Liver (tissue), 9 donors: ENCODE measurements around the gene ZDHHC14. TPM values are rescaled to one million over a fixed set of nuclear protein-coding genes. Genes with fewer than 3 reads are reported as not detected.

ENCODE experiments used
- DNase-seq: peaks from one replicate; pipeline ENCODE4 v3.0.0-alpha.2; 2017; ENCODE audit warnings: low spot score
- H3K27ac ChIP-seq, 2 donors: one replicate each; pipeline ENCODE4 v1.7.0; 2013; ENCODE audit warnings: inconsistent platforms in 2 of 2, low read length in 2 of 2, control low read depth in 1 of 2, low read depth in 1 of 2, mild to moderate bottlenecking in 1 of 2
- H3K27me3 ChIP-seq, 4 donors: one replicate each; pipeline versions ENCODE4 v1.6.1 to v1.7.0; 2013; ENCODE audit warnings: low read length in 3 of 4, inconsistent platforms in 1 of 4, mild to moderate bottlenecking in 1 of 4, moderate library complexity in 1 of 4; ENCODE audit not compliant: control insufficient read depth in 4 of 4, insufficient read depth in 4 of 4
- H3K36me3 ChIP-seq, 4 donors: one replicate each; pipeline versions ENCODE4 v1.6.1 to v1.7.0; 2013; ENCODE audit warnings: low read length in 3 of 4, mild to moderate bottlenecking in 3 of 4, low read depth in 1 of 4, moderate library complexity in 1 of 4; ENCODE audit not compliant: control insufficient read depth in 4 of 4, insufficient read depth in 3 of 4
- H3K4me1 ChIP-seq, 4 donors: one replicate each; pipeline versions ENCODE4 v1.6.1 to v1.7.0; 2013; ENCODE audit warnings: low read length in 3 of 4, mild to moderate bottlenecking in 3 of 4, moderate library complexity in 1 of 4; ENCODE audit not compliant: control insufficient read depth in 4 of 4, insufficient read depth in 4 of 4
- H3K4me3 ChIP-seq, 3 donors: one replicate each; pipeline versions ENCODE4 v1.6.1 to v1.7.0; 2013; ENCODE audit warnings: low read length in 3 of 3, control low read depth in 1 of 3, low read depth in 1 of 3, mild to moderate bottlenecking in 1 of 3
- H3K9ac ChIP-seq, 2 donors: one replicate each; pipeline ENCODE4 v1.7.0; 2013; ENCODE audit warnings: low read length in 2 of 2, mild to moderate bottlenecking in 2 of 2, moderate library complexity in 2 of 2, control low read depth in 1 of 2, low read depth in 1 of 2
- H3K9me3 ChIP-seq, 4 donors: one replicate each; pipeline versions ENCODE4 v1.6.1 to v1.7.0; 2013; ENCODE audit warnings: low read length in 3 of 4; ENCODE audit not compliant: control insufficient read depth in 4 of 4
- CTCF ChIP-seq: fragments of 150-350 bp; IDR thresholded peaks from 2 replicates; pipeline ENCODE4 v1.5.1; 2017; ENCODE audit warnings: improper control_type of control experiment, low read depth, low read length; ENCODE audit not compliant: missing input control
- EGR1 ChIP-seq, 2 donors: IDR thresholded peaks; 2 replicates each; pipeline ENCODE4 v1.6.1; 2016 to 2018; ENCODE audit warnings: antibody characterized with exemption in 2 of 2, low read depth in 2 of 2
- FOXA1 ChIP-seq: IDR thresholded peaks from 2 replicates; pipeline ENCODE4 v1.6.1; 2016; ENCODE audit warnings: antibody characterized with exemption
- FOXA2 ChIP-seq: IDR thresholded peaks from 2 replicates; pipeline ENCODE4 v1.6.1; 2016; ENCODE audit warnings: antibody characterized with exemption
- GABPA ChIP-seq, 2 donors: IDR thresholded peaks in 1 of 2; conservative IDR thresholded peaks in 1 of 2; 2 replicates each; pipeline ENCODE4 v1.6.1; 2016; ENCODE audit warnings: antibody characterized with exemption in 2 of 2, mild to moderate bottlenecking in 1 of 2, moderate library complexity in 1 of 2
- HNF4A ChIP-seq, 2 donors: conservative IDR thresholded peaks; 2 replicates each; pipeline ENCODE4 v1.6.1; 2016; ENCODE audit warnings: antibody characterized with exemption in 2 of 2, mild to moderate bottlenecking in 2 of 2
- HNF4G ChIP-seq: IDR thresholded peaks from 2 replicates; pipeline ENCODE4 v1.6.1; 2016; ENCODE audit warnings: antibody characterized with exemption
- JUND ChIP-seq, 2 donors: IDR thresholded peaks; 2 replicates each; pipeline ENCODE4 v1.6.1; 2016; ENCODE audit warnings: antibody characterized with exemption in 2 of 2
- MAX ChIP-seq: IDR thresholded peaks from 2 replicates; pipeline ENCODE4 v1.6.1; 2016; ENCODE audit warnings: antibody characterized with exemption
- NR2F2 ChIP-seq: IDR thresholded peaks from 2 replicates; pipeline ENCODE4 v1.6.1; 2016; ENCODE audit warnings: antibody characterized with exemption
- RAD21 ChIP-seq, 2 donors: IDR thresholded peaks; 2 replicates each; pipeline ENCODE4 v1.6.1; 2016; ENCODE audit warnings: antibody characterized with exemption in 2 of 2, mild to moderate bottlenecking in 2 of 2
- REST ChIP-seq: IDR thresholded peaks from 2 replicates; pipeline ENCODE4 v1.6.1; 2016; ENCODE audit warnings: antibody characterized with exemption, mild to moderate bottlenecking
- RXRA ChIP-seq, 2 donors: IDR thresholded peaks; 2 replicates each; pipeline ENCODE4 v1.6.1; 2017 to 2018; ENCODE audit warnings: antibody characterized with exemption in 2 of 2, mild to moderate bottlenecking in 1 of 2
- SP1 ChIP-seq: IDR thresholded peaks from 2 replicates; pipeline ENCODE4 v1.6.1; 2018; ENCODE audit warnings: antibody characterized with exemption, mild to moderate bottlenecking
- TAF1 ChIP-seq: conservative IDR thresholded peaks from 2 replicates; pipeline ENCODE4 v1.6.1; 2016; ENCODE audit warnings: antibody characterized with exemption, mild to moderate bottlenecking
- YY1 ChIP-seq: IDR thresholded peaks from 2 replicates; pipeline ENCODE4 v1.6.1; 2016; ENCODE audit warnings: antibody characterized with exemption, mild to moderate bottlenecking
- WGBS: extraction: QIAGEN DNeasy Blood & Tissue Kit; methylation state at CpG from one replicate; pipeline ENCODE4 v1.1.7; 2013; 5-methylcytosine and 5-hydroxymethylcytosine counted together
- polyA plus RNA-seq, 2 donors: library from polyadenylated mRNA; stranded (reverse) in 1 of 2; unstranded in 1 of 2; fragments of 200-250 nt in 1 of 2; fragments of >200 nt in 1 of 2; fragmentation: Nextera tagmentation in 1 of 2; extraction: Ambion mirVana in 1 of 2; gene quantifications; one replicate each; pipeline versions ENCODE4 v1.2.1 to v1.2.3, GENCODE V29; 2013 to 2015
- total RNA-seq, 2 donors: library from RNA; depleted of rRNA; stranded (reverse); fragments of >200 nt; gene quantifications; one replicate each; pipeline ENCODE4 v1.2.3, GENCODE V29; 2014
- TF ChIP-seq, protein P1 (sequence below): IDR thresholded peaks from 2 replicates; pipeline ENCODE4 v1.6.1; 2016; ENCODE audit warnings: antibody characterized with exemption
- donor health status: healthy.
- donor health status: healthy.
- donor health status: healthy.
- donor health status: healthy.
- donor health status: healthy.

ZDHHC14 gene
- total and polyA plus RNA-seq, 4 donors: 4.4 to 11.7 (median 8.4) TPM

DNA sequence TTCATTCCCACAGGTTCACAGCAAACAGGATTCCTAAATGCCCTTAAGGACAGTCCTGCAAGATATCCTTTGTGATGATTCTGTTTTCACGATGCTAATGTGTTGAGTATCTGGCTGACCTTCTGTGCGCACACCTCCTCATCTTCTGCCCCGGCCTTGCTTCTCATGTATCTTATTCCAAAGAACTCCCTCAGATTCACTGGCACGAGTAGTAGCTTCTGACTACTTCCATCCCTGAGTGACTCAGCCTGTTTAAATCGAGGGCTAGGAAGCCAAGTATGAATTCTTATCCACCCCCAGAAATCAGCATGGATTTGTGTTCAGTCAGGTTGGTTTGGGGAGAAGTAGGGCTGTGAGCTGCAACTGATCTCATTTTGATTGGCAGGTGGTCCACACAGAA lies 251.8 kb downstream of the ZDHHC14 start:
- Histone ChIP-seq H3K4me3 (no peak overlapping the region), H3K9ac (no peak overlapping the region), H3K27me3 (no peaks in the 10 kb centered on the region), H3K27ac (no peak overlapping the region), H3K4me1 (no peaks in the 10 kb centered on the region), H3K9me3 (no peaks in the 10 kb centered on the region), H3K36me3 (peaks cover 0 to 14% (median 4%) of the 10 kb centered on the region in 4 donors)
- WGBS: 90% methylated on average over 5 of the region's 5 CpGs
- TF ChIP-seq RAD21 (IDR thresholded peaks at IDR 0.05) (no peak), SP1 (no peak), CTCF (no peak), HNF4A (conservative IDR thresholded peaks at IDR 0.05) (no peak), NR2F2 (no peak), FOXA2 (no peak), TAF1 (no peak), EGR1 (IDR thresholded peaks at IDR 0.05; ENCODE audit: low read depth in 2 of 2) (no peak), FOXA1 (no peak), YY1 (no peak), JUND (IDR thresholded peaks at IDR 0.05) (no peak), GABPA (IDR thresholded peaks at IDR 0.05 in 1 of 2, conservative IDR thresholded peaks at IDR 0.05 in 1 of 2) (no peak), MAX (no peak)
- TF ChIP-seq, protein P1, sequence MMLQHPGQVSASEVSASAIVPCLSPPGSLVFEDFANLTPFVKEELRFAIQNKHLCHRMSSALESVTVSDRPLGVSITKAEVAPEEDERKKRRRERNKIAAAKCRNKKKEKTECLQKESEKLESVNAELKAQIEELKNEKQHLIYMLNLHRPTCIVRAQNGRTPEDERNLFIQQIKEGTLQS: no peak
- DNase-seq: no peak

DNA sequence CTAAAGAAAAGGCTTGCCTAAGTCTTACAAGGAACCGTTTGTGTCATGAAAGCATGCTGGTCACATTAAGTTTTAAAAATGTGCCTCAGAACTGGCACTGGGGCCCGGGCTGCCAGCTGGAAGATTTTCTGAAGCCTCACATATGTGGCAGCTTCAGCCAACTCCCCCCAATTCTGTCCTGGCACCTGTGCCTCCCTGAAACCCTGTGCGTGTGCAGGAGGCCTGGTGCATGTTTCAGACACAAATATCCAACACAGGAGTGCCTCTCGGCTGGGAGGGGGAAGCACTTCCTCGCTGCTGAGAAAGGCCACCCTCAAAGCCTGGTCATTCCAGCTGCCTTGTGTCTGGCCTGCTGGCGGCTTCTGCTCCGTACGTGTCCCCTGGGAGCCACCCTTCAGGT lies 253.6 kb downstream of the ZDHHC14 start:
- H3K9ac ChIP-seq: no peak overlapping the region
- 91% methylated on average over 8 of the region's 8 CpGs for WGBS
- H3K4me1 ChIP-seq: no peaks in the 10 kb centered on the region
- no peak for DNase-seq
- no peak overlapping the region for H3K4me3 ChIP-seq
- peaks cover 3 to 14% (median 5%) of the 10 kb centered on the region in 4 donors for H3K36me3 ChIP-seq
- no peaks in the 10 kb centered on the region for H3K27me3 ChIP-seq
- no peak overlapping the region for H3K27ac ChIP-seq
- no peaks in the 10 kb centered on the region for H3K9me3 ChIP-seq
- TF ChIP-seq NR2F2: no peak
- TF ChIP-seq HNF4G: no peak

GRCh38 chr6:157635388-157636244 lies 254.6 kb downstream of the ZDHHC14 start:
- no peaks in the 10 kb centered on the region for H3K4me1 ChIP-seq
- no peak overlapping the region for H3K9ac ChIP-seq
- no peak for DNase-seq
- no peaks in the 10 kb centered on the region for H3K9me3 ChIP-seq
- peaks cover 3 to 14% (median 5%) of the 10 kb centered on the region in 4 donors for H3K36me3 ChIP-seq
- H3K27me3 ChIP-seq: no peaks in the 10 kb centered on the region
- H3K4me3 ChIP-seq: no peak overlapping the region
- H3K27ac ChIP-seq: no peak overlapping the region
- 95% methylated on average over 23 of the region's 23 CpGs for WGBS
- no peak for TF ChIP-seq GABPA (IDR thresholded peaks at IDR 0.05 in 1 of 2, conservative IDR thresholded peaks at IDR 0.05 in 1 of 2)
- no peak for TF ChIP-seq HNF4G
- TF ChIP-seq REST: no peak
- TF ChIP-seq RAD21 (IDR thresholded peaks at IDR 0.05): no peak
- no peak for TF ChIP-seq JUND (IDR thresholded peaks at IDR 0.05)
- TF ChIP-seq NR2F2: no peak
- TF ChIP-seq EGR1 (IDR thresholded peaks at IDR 0.05; ENCODE audit: low read depth in 2 of 2): no peak
- no peak for TF ChIP-seq TAF1
- no peak for TF ChIP-seq CTCF
- no peak for TF ChIP-seq RXRA (IDR thresholded peaks at IDR 0.05)
- TF ChIP-seq FOXA1: no peak
- no peak for TF ChIP-seq YY1
- TF ChIP-seq, protein P1: no peak
- no peak for TF ChIP-seq HNF4A (conservative IDR thresholded peaks at IDR 0.05)
- TF ChIP-seq FOXA2: no peak
- TF ChIP-seq SP1: no peak
